Embryonic facial prominence (tissue), 1 donor: ENCODE data around the gene ZNF776.
"Not testable (repeated sequence)": the region's sequence is repeated elsewhere in the genome, so short reads cannot be mapped to it uniquely, and the experiment has no call there.

Source experiments
- DNase-seq: peaks from one replicate; pipeline ENCODE4 v3.0.0-alpha.2; 2016; ENCODE audit errors: extremely low spot score

The ZNF776 gene

DNA sequence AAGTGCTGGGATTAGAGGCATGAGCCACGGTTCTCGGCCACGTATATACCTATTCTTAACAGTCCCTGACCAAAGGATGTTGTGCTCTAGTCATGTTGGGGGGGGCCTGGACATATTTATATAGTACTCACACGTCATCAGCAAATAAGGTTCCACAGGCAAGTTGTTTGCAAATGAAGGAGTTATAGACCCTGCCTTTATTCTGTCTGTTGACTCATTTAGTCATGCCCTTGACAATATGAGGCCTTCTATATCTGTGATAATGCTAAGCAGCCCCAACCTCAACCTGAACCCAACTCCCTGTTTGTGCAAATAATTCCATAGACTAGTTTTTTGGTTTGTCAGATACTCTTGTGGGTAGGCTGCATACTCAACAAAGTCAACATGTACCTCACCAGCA, 31.7 kb downstream of the ZNF776 start:
- no peak for DNase-seq

DNA sequence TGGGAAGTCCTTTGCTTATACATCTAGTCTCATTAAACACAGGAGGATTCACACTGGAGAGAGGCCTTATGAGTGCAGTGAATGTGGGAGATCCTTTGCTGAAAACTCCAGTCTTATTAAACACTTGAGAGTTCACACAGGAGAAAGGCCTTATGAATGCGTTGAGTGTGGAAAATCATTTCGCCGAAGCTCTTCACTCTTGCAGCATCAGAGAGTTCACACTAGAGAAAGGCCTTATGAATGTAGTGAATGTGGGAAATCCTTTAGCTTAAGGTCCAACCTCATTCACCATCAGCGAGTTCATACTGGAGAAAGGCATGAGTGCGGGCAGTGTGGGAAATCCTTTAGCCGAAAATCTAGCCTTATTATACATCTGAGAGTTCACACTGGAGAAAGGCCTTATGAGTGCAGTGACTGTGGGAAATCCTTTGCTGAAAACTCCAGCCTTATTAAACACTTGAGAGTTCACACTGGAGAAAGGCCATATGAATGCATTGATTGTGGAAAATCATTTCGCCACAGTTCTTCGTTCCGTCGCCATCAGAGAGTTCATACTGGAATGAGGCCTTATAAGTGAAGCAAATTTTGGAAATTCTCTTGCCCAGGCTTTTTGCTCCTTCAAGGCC, 32.7 kb downstream of the ZNF776 start:
- no peak for DNase-seq

DNA sequence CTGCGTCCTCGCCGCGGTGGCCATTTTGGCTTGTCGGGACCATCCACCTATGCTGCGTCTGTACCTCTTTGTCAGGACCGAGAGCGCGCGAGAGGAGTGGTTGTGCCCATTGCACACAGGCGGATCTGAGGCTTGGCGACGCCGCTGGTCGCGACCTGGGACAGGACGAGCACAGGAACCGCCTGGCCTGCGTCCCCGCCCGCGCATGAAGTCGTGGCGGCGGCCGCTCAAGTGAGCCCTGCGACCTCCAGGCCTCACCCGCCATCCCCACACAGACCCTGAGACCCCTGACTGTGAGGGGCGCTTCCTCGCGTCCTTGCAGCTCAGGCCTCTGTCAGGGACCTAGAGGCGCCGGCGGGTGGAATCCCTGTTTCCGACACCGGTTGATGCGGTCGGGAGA, 39.7 kb downstream of the ZNF776 start:
- no peak for DNase-seq

DNA sequence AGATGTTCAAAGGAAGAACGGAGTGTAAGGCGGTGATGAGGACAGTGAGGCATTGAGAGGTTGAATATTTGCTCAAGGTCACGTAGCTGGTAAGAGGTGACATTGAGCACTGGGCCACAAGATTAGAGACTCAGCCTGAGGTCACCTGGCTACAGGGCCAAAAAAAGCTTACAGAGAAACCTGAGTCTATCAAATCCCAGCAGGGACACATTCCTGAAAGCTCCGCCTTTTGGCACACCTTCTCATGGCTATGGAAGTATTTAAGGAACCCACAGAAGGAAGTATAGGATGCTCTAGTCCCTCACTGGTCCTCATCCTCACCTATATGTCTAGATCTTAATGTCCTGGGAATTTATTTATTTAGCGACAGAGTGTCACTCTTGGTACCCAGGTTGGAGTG, 40.3 kb downstream of the ZNF776 start:
- DNase-seq: no peak

DNA sequence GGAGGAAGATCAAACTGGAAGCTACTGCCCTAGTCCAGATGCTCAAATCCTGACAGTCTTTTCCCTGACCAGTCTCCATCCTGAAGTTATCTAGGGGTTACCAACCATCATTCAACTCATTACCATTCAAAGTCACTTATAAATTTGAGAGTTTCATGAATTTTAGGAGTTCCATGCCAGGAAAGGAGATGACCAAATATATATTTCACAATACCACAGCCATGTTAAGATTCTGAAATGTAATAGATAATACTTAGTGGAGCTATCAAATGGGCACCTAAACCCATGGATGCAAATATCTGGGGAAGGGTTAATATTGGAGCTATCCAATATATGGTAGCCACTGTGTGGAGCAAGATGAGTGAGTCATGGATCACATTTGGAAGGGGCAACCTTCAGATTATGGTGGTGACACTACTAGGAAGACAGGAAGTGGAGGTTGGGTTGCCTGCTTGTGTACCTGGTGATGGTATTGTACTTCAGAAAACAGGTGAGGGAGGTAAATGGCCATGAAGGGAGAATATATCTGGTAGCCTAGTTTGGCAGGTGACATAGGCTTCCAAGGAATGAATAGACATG, 41.6 kb downstream of the ZNF776 start:
- DNase-seq: no peak

DNA sequence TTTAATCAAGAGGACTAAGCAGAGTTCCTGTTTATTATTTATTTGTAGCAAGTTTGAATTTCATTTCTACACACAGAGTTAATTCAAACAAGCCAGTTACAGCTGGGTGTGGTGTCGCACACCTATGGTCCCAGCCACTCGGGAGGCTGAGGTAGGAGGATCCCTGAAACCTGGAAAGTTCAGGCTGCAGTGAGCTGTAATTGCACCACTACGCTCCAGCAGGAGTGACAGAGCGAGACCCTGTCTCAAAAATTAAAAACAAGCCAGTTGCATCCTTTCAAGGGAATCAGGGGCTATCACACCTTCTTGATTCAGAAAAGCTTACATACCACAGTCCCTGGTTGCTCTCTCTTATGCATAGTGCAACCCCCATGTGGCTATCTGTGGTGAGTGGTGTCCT, 42.7 kb downstream of the ZNF776 start:
- no peak for DNase-seq

DNA sequence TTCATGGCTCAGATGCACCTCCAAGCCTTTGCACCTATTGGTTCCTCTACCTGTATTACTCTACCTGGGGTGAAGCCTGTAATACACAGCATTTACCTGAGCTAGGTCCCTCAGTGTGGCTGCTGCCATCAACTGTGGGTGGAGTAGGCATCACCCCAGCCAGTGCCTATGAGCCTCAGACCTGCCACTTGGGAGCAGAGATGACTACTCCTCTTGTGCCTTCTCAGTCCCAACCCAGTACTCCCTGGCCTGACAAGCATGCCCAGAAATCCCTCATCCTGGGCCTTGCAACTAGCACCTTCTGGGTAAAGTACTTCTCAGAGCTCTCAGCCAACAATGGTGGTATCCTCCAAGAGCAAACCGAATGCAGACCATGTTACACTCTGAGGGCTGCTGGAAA, 50.0 kb downstream of the ZNF776 start:
- DNase-seq: not testable (repeated sequence)

DNA sequence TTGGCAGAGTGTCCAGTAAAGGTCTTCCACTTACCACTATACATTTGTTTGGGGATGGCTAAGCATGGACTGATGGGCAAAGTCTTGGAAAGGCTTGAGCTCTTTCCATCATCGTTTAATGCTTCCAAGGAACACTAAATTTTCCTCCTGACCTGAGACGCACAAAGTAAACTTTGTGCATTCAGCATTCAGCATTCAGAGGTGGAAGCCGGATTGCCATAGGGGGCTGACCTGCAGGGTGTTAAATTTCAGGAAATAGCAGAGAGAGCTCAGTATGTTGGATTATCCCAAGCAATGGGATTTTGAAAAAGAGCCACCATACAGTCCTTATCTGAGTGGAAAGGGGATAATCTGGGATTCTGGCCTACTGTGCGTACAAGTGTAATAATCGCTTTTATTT, 54.1 kb downstream of the ZNF776 start:
- no peak for DNase-seq

DNA sequence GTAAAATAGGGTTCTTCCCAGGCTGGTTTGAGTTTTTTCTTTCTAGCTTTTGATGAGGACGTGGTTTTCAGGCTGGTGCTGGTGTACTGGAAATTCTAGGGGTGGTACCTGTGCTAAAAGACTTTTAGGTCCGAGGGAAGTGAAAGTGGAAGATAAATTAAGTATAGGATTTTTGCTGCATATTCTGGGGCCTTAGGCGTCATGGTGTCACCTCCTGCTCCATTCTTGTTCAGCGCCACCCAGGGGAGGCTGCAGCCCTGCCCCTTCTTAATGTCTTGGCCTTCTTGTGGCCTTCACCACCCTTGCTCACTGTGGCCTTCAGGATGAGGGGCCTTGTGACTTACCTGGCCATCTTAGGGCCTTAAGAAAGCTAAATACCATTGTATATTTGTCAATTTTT, 55.7 kb downstream of the ZNF776 start:
- DNase-seq: no peak

DNA sequence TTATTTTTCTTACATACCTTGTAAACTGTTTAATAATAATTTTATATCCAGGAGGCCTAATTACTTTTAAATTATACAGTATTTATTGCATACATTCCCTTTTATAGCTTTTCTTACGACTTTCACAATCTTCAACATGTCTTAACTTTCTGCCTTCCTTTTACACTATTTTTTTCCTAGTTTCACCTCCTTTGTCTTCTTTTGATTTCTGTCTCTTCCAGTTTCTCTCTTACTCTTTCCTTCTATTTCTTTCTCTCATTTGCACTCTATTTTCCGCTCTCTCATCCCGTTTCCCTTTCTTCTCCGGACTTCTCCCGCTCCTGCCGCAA, 56.6 kb downstream of the ZNF776 start:
- peak; percentile 20 for DNase-seq

DNA sequence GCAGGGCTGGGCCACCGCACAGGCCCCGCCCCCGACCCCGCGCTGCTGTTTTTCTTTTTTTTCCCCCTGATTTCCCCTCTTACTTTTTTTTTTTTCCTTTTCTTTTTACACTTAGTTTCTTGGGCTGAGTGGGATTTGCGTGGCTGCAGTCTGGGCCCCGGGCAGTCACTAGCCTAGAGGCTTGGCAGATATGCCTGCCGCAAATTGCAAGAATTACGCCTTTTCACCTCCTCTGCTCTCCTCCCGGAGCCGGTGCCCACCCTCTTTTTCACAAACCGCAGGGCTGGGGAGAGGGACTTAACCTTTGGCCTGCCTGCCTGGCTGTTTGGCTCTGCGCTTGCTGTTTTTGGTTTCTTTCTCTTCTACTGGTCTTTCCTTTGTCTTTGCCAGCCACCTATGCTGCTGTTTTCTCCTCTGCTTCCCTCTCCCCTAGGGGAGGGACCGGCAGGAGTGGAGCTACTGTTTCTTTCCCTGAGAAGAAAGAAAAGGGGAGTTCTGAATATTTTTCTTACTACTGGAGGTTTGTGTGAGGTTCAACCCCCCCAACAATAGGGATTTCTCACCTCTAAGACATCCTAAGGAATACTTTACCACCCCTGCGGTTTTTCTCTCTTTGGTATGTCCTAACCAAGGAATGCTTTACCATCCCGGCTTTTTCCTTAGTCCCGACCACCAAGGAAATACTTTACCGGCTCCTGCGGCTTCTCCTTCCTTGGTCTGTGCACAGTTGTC, 57.1 kb downstream of the ZNF776 start:
- peak; percentile 34 for DNase-seq

DNA sequence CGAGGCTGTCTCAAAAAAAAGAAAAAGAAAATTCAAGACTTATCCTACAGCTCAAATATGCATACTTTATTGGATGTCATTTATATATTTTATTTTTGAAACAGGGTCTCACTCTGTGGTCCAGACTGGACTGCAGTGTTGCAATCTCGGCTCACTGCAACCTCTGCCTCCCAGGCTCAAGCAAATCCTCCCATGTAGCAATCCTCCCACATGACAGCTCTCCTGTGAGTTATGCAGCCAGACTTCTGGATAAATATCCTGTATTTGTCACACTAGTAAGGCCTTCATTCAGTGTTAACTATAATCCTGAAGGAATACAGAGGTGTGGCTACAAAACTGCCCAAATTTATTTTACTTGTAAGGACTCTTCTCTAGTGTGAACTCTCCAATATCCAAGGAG, 60.9 kb downstream of the ZNF776 start:
- DNase-seq: no peak
